ENCODE results near the gene CPXM2. TPM values are rescaled to one million over a fixed set of nuclear protein-coding genes. Genes with fewer than 3 reads are reported as not detected.

Gene CPXM2
- total RNA-seq, 2 donors from 2014 or later, result not detected

GRCh38 chr10:123804716-123805115 lies 86.9 kb downstream of the CPXM2 start:
- H3K27me3 Mint-ChIP-seq, result peaks cover 46 to 80% of the 10 kb centered on the region in 2 donors
- no peak overlapping the region for H3K27ac Mint-ChIP-seq
- DNase-seq (ENCODE audit: low spot score) (no peak), ATAC-seq (no peak)
- no peaks in the 10 kb centered on the region for H3K36me3 Mint-ChIP-seq
- H3K4me3 Mint-ChIP-seq, result no peak overlapping the region
- H3K4me1 Mint-ChIP-seq (ENCODE audit: low read depth in 2 of 2), result peaks cover 0 to 2% of the 10 kb centered on the region in 2 donors
- no peaks in the 10 kb centered on the region for H3K9me3 Mint-ChIP-seq

- DNase-seq (ENCODE audit: low spot score) (no peak), ATAC-seq (no peak)
- Mint-ChIP-seq H3K36me3 (no peaks in the 10 kb centered on the region), H3K4me3 (no peak overlapping the region), H3K27me3 (peaks cover 34 to 61% of the 10 kb centered on the region in 2 donors), H3K9me3 (no peaks in the 10 kb centered on the region), H3K27ac (no peak overlapping the region), H3K4me1 (ENCODE audit: low read depth in 2 of 2) (no peaks in the 10 kb centered on the region)
Measured at GRCh38 chr10:123800821-123801220, 90.8 kb downstream of the CPXM2 start.

GRCh38 chr10:123800289-123800688 lies 91.3 kb downstream of the CPXM2 start:
- H3K9me3 Mint-ChIP-seq, result no peaks in the 10 kb centered on the region
- H3K27me3 Mint-ChIP-seq, result peaks cover 33 to 56% of the 10 kb centered on the region in 2 donors
- no peaks in the 10 kb centered on the region for H3K4me1 Mint-ChIP-seq (ENCODE audit: low read depth in 2 of 2)
- no peak overlapping the region for H3K4me3 Mint-ChIP-seq
- no peak for ATAC-seq
- no peak overlapping the region for H3K27ac Mint-ChIP-seq
- no peaks in the 10 kb centered on the region for H3K36me3 Mint-ChIP-seq
- DNase-seq (ENCODE audit: low spot score), result no peak

- ATAC-seq (no peak), DNase-seq (ENCODE audit: low spot score) (no peak)
- Mint-ChIP-seq H3K4me1 (ENCODE audit: low read depth in 2 of 2) (no peaks in the 10 kb centered on the region), H3K27ac (no peak overlapping the region), H3K27me3 (peaks cover 29 to 46% of the 10 kb centered on the region in 2 donors), H3K36me3 (no peaks in the 10 kb centered on the region), H3K4me3 (no peak overlapping the region), H3K9me3 (no peaks in the 10 kb centered on the region)
Measured at GRCh38 chr10:123798856-123799255, 92.8 kb downstream of the CPXM2 start.

- ATAC-seq (no peak), DNase-seq (ENCODE audit: low spot score) (no peak)
- Mint-ChIP-seq H3K27me3 (peaks cover 28 to 40% of the 10 kb centered on the region in 2 donors), H3K9me3 (no peaks in the 10 kb centered on the region), H3K4me1 (ENCODE audit: low read depth in 2 of 2) (no peaks in the 10 kb centered on the region), H3K36me3 (no peaks in the 10 kb centered on the region), H3K27ac (no peak overlapping the region), H3K4me3 (no peak overlapping the region)
Measured at GRCh38 chr10:123797813-123798212, 93.8 kb downstream of the CPXM2 start.

- ATAC-seq (no peak), DNase-seq (ENCODE audit: low spot score) (no peak)
- H3K4me3 Mint-ChIP-seq, result no peak overlapping the region
- H3K27ac Mint-ChIP-seq, result no peak overlapping the region
- H3K27me3 Mint-ChIP-seq, result peaks cover 24 to 38% of the 10 kb centered on the region in 2 donors
- H3K36me3 Mint-ChIP-seq, result no peaks in the 10 kb centered on the region
- no peaks in the 10 kb centered on the region for H3K9me3 Mint-ChIP-seq
- no peaks in the 10 kb centered on the region for H3K4me1 Mint-ChIP-seq (ENCODE audit: low read depth in 2 of 2)
Measured at GRCh38 chr10:123796736-123797135, 94.9 kb downstream of the CPXM2 start.

GRCh38 chr10:123795846-123796590 lies 95.6 kb downstream of the CPXM2 start:
- Mint-ChIP-seq H3K27me3 (peaks cover 23 to 35% of the 10 kb centered on the region in 2 donors), H3K4me3 (no peak overlapping the region), H3K36me3 (no peaks in the 10 kb centered on the region), H3K27ac (no peak overlapping the region), H3K9me3 (no peaks in the 10 kb centered on the region), H3K4me1 (ENCODE audit: low read depth in 2 of 2) (no peaks in the 10 kb centered on the region)
- ATAC-seq, result no peak
- no peak for DNase-seq (ENCODE audit: low spot score)

- no peaks in the 10 kb centered on the region for H3K4me1 Mint-ChIP-seq (ENCODE audit: low read depth in 2 of 2)
- DNase-seq (ENCODE audit: low spot score) (no peak), ATAC-seq (no peak)
- H3K4me3 Mint-ChIP-seq, result no peak overlapping the region
- peaks cover 2% of the 10 kb centered on the region for H3K9me3 Mint-ChIP-seq
- no peaks in the 10 kb centered on the region for H3K36me3 Mint-ChIP-seq
- H3K27me3 Mint-ChIP-seq, result peaks cover 22 to 34% of the 10 kb centered on the region in 2 donors
- H3K27ac Mint-ChIP-seq, result no peak overlapping the region
Measured at GRCh38 chr10:123795196-123795780, 96.3 kb downstream of the CPXM2 start.

- no peak for DNase-seq (ENCODE audit: low spot score)
- Mint-ChIP-seq H3K4me1 (ENCODE audit: low read depth in 2 of 2) (no peaks in the 10 kb centered on the region), H3K9me3 (peaks cover 2% of the 10 kb centered on the region), H3K27ac (no peak overlapping the region), H3K36me3 (no peaks in the 10 kb centered on the region), H3K4me3 (no peak overlapping the region), H3K27me3 (peaks cover 23% of the 10 kb centered on the region in 2 donors)
- ATAC-seq, result no peak
Measured at GRCh38 chr10:123792248-123792978, 99.2 kb downstream of the CPXM2 start.

GRCh38 chr10:123790132-123790885 lies 101.3 kb downstream of the CPXM2 start:
- Mint-ChIP-seq H3K27ac (no peak overlapping the region), H3K4me3 (no peak overlapping the region), H3K4me1 (ENCODE audit: low read depth in 2 of 2) (no peaks in the 10 kb centered on the region), H3K36me3 (no peaks in the 10 kb centered on the region), H3K9me3 (peaks cover 2% of the 10 kb centered on the region), H3K27me3 (peaks cover 25 to 29% of the 10 kb centered on the region in 2 donors)
- DNase-seq (ENCODE audit: low spot score) (no peak), ATAC-seq (no peak)

GRCh38 chr10:123788981-123789380 lies 102.6 kb downstream of the CPXM2 start:
- ATAC-seq, result no peak
- no peak overlapping the region for H3K27ac Mint-ChIP-seq
- no peak for DNase-seq (ENCODE audit: low spot score)
- peaks cover 34 to 35% of the 10 kb centered on the region in 2 donors for H3K27me3 Mint-ChIP-seq
- peaks cover 2% of the 10 kb centered on the region for H3K9me3 Mint-ChIP-seq
- H3K36me3 Mint-ChIP-seq, result no peaks in the 10 kb centered on the region
- H3K4me1 Mint-ChIP-seq (ENCODE audit: low read depth in 2 of 2), result no peaks in the 10 kb centered on the region
- no peak overlapping the region for H3K4me3 Mint-ChIP-seq

- H3K27me3 Mint-ChIP-seq, result peaks cover 40 to 41% of the 10 kb centered on the region in 2 donors
- H3K9me3 Mint-ChIP-seq, result peaks cover 2% of the 10 kb centered on the region
- no peaks in the 10 kb centered on the region for H3K4me1 Mint-ChIP-seq (ENCODE audit: low read depth in 2 of 2)
- no peak for ATAC-seq
- no peaks in the 10 kb centered on the region for H3K36me3 Mint-ChIP-seq
- no peak overlapping the region for H3K27ac Mint-ChIP-seq
- no peak for DNase-seq (ENCODE audit: low spot score)
- H3K4me3 Mint-ChIP-seq, result no peak overlapping the region
Measured at GRCh38 chr10:123787566-123787965, 104.0 kb downstream of the CPXM2 start.

GRCh38 chr10:123786896-123787295 lies 104.7 kb downstream of the CPXM2 start:
- ATAC-seq (no peak), DNase-seq (ENCODE audit: low spot score) (no peak)
- H3K27ac Mint-ChIP-seq, result no peak overlapping the region
- no peaks in the 10 kb centered on the region for H3K4me1 Mint-ChIP-seq (ENCODE audit: low read depth in 2 of 2)
- H3K36me3 Mint-ChIP-seq, result no peaks in the 10 kb centered on the region
- H3K9me3 Mint-ChIP-seq, result peaks cover 2% of the 10 kb centered on the region
- no peak overlapping the region for H3K4me3 Mint-ChIP-seq
- H3K27me3 Mint-ChIP-seq, result peaks cover 35 to 39% of the 10 kb centered on the region in 2 donors
